Activated naive CD4-positive, alpha-beta T cell (primary cell): ENCODE measurements around the gene FAM20C.
"Not testable (repeated sequence)": the region's sequence is repeated elsewhere in the genome, so short reads cannot be mapped to it uniquely, and the experiment has no call there.

ENCODE experiments used
- DNase-seq, 4 experiments: peaks; one replicate each; lab custom pipeline; 2025; lab: John Stamatoyannopoulos, UW

The FAM20C gene

DNA sequence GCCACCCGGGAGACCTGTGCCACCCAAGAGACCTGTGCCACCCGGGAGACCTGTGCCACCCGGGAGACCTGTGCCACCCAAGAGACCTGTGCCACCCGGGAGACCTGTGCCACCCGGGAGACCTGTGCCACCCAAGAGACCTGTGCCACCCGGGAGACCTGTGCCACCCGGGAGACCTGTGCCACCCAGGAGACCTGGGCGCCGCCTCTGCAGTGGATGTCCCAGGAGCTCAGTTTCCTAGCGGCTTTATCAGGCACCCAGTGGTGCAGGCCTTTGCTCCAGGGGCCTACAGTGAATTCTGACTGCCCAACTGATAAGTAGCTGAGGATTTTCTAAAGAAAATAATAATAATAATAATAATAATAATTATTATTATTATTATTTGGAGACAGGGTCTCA, 51.2 kb downstream of the FAM20C start:
- not testable (repeated sequence) for DNase-seq

DNA sequence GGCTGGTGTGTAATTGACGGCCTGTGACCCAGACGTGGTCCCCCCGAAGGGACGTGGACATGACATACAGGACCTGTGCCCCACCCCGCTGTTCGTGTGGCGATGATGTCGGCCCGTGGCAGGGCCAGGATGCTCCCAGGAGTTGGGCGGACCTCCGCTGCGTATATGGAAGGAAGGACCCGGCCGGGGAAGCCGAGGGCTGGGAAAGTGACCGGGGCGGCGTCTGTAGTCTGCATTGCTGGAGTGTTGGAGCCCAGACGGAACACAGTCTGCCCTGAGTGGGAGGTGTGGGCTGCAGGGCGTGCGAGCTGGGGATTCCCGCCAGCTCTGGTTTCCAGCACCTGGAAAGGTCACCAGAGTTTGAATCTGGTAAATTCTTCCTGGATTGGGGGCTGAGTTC, 52.6 kb downstream of the FAM20C start:
- DNase-seq, result no peak

DNA sequence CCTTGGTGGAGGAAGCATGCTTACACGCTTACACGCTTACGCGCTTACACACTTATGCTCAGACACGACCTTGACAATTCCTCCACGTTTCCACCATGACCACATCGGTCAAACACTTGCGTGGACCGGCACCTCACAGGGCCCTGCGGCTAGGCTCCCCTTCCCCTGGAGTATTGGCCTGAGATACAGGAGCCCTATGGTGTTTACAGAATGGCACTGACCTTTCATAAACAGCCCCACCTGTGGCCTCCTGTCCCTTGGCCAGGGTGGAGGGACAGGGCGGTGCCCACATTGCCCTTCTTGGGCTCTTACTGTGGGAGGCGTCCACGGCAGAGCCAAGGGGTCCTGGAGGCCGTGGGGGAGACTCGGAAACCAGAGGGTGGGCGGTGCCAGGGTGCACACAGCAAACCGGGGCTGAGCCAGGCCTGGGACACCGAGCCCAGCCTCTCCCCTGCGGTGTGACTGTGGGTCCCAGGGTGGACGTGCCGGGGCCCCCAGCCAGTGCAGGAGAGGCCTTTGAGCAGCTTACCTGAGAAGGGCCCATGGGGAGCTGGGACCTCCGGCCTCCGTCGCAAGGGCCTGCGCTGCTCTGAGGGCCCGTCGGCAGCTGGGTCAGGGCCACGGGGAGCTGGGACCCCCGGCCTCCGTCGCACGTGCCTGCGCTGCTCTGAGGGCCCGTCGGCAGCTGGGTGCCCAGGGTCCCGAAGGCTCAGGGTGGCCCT, 53.4 kb downstream of the FAM20C start:
- no peak for DNase-seq

DNA sequence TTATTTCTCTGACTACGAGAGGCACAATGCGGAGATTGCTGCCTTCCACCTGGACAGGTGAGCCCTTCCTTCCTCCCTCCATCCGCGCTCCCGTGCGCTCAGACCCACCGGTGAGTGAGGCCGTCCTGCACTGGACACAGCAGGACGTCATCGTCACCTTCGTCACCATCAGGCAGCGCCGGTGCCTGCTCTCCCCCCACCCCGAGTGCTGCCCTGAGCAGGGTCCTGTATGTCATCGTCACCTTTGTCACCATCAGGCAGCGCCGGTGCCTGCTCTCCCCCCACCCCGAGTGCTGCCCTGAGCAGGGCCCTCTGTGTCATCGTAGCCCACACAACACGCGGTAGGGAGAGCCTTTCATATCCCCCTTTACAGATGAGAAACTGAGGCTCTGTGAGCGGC, 54.1 kb downstream of the FAM20C start:
- no peak for DNase-seq

DNA sequence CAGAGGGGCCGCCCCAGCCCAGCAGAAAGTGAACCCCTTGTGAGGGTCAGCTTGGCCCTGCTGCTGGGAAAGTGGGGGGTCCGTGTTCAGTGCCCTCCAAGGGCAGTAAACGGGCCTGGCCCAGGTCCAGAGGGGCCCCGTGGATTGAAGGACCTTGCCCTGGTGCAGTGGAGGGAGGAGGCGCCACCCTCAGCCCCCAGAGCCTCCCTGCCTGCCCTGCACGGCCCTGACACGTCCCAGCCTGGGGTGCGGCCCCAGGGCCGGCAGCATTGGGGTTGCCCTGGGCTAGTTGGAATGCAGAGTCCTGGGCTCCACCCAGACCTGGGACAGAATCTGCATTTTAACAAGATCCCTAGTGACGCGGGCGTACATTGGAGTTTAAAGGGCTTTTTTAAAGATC, 54.8 kb downstream of the FAM20C start:
- no peak for DNase-seq

DNA sequence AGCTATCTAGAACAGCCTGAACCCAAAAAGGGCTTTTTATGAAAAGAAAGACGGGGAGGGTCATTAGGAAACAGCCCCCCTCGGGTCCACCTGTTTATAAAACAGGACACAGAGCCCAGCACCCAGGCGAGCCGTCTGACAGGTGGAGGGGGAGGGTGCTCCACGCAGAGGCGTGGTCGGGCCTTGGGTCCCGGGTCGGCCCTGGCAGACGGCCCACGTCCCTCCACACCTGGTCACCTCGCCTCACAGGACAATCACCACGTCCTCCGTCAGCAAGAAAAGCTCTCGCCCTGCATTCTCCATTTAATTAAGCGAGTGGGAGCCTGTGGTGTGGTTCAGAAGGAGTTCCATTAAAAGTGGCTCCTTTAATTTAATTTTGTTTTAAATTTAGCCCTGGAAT, 55.3 kb downstream of the FAM20C start:
- DNase-seq, result no peak

DNA sequence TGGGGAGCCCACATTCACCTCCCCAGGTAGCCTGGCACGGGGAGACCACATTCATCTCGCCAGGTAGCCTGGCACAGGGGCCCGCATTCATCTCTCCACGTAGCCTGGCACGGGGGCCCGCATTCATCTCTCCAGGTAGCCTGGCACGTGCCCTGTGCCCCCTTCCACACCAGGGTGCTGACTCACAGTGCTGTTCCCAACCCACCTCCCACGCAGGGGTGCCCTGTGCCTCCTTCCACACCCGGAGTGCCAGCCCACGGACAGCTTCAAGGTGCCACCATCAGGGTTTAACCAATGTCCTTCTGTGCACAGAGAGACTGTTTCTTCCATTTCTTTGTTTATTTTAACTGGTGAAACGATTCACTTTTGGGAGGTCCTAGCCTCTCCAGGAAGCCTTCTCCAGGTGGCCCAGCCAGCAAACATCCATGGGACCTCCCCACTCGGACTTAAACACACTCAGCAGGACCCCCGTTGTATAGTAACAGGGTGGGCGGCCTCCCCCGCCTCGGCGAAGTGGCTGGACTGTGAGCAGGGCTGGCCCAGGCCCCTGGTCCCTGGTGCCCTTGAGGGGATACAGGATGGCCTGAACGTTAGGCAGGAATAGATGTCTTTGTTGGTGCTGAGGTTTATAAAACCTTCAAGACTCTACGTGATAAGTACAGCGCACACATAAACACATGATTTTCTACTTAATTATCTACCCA, 56.5 kb downstream of the FAM20C start:
- no peak for DNase-seq

DNA sequence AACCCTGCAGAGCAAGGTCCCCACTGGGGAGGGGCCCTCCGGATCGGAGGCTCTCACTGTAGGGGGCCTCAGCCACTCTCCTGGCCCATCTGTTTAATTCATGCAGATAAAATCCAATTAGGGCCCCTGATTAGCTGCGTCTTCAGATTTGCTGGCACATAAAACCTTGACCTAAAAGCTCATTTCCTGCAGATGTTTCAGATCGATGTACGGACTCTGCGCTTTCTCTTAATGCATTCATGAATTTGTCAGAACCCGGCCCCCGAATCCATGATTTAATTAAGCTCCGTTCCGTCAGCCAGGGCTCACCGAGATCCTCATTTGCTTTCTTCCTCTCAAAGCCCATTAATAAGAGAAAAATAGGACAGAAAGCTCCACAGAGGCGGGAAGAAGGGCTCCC, 57.6 kb downstream of the FAM20C start:
- DNase-seq, result no peak

DNA sequence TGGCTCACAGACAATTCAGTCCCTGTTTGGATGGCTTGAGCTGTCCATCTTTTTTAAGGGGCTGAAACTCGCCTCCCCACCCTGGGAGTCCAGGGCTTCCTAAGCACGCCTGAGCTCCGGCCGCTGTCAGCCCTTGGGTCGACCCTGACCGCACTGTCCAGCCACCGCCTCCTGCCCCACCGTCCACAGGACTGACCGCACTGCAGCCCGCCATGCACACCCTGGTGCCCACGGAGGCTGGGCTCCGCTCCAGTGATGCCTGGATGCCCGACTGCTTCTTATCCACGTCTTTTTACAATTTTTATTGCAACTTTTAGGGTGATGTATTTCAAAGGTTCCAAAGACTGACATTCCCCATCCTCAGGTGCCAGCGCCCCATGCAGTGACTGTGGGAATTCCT, 58.2 kb downstream of the FAM20C start:
- DNase-seq, result no peak

DNA sequence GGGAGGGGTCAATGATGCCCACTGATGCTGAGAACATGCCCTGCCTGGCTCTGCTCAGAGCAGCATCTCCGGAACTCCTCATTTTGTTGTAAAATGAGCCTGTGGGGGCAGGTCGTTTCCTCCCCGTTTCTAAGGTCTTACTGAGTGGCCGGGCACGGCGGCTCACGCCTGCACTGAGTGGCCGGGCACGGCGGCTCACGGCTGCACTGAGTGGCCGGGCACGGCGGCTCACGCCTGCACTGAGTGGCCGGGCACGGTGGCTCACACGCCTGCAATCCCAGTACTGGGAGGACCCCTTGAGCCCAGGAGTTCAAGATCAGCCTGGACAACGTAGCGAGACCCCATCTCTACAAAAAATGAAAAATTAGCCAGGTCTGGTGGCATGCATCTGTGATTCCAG, 58.6 kb downstream of the FAM20C start:
- DNase-seq, result no peak

DNA sequence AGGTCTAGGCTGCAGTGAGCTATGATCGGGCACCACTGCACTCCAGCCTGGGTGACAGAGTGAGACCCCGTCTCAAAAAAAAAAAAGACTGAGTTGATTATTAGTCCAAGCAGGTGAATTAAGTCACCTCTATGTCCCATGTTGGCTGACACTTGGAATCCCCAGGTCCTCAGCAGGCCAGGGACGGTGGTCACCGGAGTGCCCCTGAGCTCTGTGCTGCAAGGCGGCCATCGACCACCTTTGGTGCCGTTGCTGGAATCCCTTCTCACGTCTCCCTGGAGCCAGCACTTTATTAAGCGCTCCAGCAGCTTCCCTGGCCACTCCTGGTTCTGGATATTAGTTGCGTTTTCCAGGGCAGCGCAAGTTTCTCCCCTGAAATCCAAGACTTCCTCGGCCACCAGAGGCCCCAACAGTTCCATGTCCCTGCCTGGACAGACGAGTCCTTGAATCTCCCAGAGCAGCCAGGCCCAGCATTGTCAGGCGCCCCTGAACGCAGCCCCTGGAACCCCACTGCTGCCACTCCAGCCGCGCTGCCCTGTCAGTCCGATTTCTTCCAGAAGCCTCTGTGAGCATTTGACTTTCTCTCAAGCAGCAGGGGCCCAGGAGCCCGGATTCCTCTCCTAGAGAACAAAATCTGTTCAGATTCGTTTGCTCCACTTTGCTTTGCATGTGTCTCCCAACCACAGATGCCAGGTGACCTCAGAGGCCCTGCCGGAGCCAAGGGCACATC, 59.2 kb downstream of the FAM20C start:
- no peak for DNase-seq

DNA sequence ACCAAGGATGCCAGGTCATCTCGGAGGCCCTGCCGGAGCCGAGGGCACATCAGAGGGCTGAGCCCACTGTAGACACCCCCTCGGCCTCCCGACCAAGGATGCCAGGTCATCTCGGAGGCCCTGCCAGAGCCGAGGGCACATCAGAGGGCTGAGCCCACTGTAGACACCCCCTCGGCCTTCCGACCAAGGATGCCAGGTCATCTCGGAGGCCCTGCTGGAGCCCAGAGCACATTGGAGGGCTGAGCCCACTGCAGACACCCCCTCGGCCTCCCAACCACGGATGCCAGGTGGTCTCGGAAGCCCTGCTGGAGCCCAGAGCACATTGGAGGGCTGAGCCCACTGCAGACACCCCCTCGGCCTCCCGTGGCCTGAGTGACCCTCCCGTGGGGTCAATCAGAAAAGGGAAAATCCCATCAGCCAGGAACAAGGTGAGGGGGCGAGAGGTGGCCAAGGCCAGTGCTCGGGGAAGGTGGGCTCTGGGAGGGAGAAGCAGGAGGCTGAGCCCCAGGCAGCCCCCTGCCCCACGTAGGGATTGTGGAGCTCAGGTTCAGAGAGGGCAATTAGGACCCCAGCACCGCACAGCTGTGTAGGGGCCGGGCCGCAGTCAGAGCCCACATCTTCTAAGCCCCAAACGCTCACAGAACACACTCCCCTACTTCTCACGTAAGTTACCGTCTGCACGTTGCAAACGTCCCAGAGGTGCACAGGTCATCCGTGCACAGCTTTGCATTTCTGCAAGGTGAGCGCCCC, 60.0 kb downstream of the FAM20C start:
- DNase-seq, result no peak

DNA sequence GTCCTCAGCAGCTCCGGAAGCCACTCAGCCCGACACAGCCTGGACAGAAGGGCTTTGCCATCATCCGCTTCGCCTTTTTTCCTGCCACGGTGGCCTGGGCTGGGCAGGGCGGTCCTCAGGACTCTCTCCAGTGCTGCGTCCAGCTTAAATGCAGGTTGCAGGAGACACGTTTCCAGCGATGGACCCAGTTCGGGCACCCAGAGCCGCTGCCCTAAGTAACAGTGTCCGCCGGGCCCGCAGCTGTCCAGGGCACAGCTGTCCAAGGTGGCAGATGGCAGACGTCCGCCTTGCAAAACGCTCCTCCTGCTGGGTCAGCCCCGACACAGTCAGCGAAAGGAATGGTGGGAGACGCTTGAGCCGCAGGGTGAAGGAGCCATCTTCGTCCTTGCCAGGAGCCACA, 60.6 kb downstream of the FAM20C start:
- no peak for DNase-seq

DNA sequence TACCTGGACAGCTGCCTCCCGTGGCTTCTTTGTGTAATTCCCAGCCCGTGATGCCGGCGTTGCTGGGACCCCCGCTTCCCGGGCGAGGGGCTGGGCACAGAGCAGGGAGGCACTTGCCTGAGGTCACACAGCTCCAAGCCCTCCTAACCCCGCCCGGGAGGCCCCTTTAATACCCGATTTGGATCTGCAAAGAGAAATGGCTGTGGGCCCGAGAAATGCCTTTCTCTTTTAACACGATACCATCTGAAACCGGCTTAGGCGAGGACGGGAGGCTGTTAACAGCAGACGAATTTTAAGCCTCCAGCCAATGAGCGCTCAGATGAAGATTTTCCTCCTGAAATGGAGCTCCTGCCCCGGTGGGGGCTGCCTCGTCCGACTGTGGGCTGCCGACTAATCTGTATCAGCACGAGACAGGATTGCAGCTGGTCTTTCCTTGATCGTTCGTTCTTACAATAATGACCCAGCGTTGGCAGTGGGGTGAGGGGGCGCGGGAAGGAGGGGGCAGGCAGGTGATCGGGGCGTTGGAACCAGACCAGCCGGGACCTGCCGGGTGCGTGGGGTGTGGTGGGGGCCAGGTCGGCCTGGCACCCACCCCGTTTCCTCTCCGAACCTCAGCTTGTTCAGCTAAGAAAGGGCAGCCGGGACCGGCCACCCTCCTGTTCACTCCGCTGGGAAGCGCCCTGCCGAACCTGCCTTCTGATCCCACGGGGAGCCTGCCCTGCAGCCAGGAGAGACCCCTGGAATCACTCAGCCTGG, 61.4 kb downstream of the FAM20C start:
- DNase-seq, result no peak

DNA sequence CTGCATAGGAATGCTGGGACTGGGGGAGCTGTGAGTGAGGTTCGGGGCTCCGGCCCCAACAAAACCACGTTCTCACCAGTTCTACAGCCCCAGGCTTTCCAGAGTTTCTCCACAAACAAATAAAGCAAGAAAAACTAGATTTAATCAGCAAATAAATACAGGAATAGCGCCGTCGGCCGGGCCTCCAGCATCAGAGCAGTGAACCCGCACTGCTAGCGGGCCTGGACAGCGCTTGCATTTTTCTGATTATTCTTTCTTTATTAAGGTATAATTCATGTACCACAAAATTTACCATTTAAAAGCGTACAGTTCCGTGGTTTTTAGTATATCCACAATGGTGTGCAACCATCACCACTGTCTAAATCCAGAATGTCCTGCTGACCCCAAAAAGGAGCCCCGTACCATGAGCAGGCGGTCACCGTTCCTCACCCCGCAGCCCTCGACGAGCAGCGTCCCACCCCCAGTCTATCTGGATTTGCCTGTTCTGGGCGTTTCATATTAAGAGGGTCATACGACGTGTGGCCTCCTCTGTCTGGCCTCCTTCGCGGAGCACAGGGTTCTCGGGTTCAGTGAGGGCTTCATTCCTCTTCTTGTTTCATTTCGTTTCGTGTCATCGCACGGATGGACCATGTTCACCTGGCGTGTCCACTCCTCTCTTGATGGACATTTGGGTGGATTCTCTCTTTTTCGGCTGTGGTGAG, 62.1 kb downstream of the FAM20C start:
- no peak for DNase-seq

DNA sequence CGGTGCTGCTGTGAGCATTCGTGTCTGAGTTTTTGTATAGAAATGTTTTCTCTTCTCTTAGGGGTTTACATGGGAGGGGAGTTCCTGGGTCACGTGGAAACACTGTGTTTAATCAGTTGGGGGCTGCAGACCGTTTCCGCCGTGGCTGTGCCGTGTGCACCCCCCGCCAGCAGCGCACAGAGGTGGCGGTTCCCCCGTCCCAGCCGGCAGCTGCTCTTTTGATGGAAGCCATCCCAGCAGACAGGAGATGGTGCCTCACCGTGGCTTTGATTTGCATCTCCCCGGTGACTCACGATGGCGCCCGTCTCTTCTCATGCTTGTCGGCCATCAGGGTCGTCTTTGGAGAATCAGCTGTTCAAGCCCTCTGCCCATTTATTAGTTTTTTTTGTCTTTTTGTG, 62.7 kb downstream of the FAM20C start:
- no peak for DNase-seq

DNA sequence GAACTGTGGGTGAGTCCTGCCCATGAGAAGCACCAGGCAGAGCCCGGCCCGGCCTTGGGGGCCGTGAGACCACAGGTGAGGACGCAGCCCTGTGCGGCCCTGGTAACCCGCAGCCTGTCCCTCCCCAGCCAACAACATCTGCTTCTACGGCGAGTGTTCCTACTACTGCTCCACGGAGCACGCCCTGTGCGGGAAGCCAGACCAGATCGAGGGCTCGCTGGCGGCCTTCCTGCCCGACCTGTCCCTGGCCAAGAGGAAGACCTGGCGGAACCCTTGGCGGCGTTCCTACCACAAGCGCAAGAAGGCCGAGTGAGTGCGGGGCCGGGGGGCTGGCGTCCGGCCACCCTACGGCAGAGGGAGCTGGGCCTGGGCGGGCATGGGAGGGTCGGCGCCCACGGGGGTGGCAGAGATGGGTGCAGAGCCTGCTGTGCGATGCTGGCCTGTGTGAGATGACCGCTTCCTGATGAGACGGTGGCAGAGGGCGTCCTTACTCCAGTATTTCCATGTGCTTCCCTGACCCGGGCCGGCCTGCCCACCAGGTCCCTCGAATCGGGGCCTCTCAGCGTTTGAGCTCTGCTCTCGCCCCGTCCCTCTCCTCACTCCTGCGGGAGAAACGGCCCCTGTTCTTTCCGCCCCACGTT, 63.5 kb downstream of the FAM20C start:
- DNase-seq, result no peak

DNA sequence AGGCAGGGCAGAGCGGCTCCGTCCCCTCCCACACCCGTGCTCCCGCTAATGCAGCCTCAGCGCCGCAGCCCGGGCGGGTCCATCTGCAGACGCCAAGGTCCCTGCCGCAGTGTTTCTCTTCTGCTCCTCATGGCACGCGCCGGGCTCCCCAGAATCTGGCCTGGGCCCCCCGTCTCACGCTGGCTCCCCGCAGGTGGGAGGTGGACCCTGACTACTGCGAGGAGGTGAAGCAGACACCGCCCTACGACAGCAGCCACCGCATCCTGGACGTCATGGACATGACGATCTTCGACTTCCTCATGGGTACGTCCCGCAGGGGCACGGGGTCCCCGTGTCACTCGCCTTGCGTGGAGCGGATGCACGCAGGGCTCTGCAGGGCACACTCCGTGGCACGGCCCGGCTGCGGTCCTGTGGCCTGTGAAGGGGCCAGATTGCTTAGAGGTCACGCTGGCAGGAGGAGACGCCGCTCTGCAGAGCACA, 64.1 kb downstream of the FAM20C start:
- no peak for DNase-seq

DNA sequence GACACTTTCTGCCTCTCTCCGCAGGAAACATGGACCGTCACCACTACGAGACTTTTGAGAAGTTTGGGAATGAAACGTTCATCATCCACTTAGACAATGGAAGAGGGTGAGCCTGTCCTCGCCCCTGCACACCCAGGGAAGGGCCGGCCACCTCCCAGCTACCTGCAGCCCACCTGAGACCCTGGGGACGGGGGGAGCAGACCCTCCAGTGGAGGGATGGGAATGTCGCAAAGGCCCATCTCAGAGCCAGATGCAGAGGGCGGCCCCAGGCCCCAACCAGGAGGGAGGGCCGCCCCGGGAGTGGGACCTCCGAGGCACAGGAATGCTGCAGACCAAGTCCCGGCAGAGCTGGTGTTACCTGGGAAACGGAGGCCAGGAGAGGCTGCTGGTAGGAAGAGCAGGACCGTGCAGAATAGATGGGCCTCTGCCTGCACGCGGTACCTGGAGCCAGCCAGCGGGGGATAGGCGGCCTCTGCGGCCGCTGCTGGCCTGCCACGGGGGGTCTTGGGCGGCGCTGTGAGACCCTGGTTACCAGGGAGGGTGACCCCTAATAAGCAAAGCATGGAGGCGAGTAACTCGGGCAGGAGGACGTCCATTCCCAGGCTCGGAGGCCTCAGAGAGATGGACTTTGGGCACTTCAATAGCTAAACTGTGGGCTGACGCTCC, 64.7 kb downstream of the FAM20C start:
- DNase-seq, result no peak

DNA sequence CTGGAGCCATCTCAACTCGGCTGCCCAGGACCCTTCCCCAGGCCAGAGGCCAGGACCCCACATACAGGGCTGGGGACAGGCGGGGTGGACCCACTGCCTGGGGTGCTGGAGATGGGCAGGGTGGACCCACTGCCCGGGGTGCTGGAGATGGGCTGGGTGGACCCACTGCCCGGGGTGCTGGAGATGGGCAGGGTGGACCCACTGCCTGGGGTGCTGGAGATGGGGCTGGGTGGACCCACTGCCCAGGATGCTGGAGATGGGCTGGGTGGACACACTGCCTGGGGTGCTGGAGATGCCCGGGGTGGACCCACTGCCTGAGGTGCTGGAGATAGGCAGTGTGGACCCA, 65.2 kb downstream of the FAM20C start:
- DNase-seq, result no peak
